WTC11 (cell line): Measurements from ENCODE around the gene SSH3.

Experiments
- NR2C2 ChIP-seq: sonication (generic); formaldehyde crosslinking; IDR thresholded peaks from 2 replicates; pipeline ENCODE4 v1.8.0; 2022; ENCODE audit warnings: mild to moderate bottlenecking, missing genetic modification reagents
- ZNF263 ChIP-seq: sonication (generic); formaldehyde crosslinking; IDR thresholded peaks from 2 replicates; pipeline ENCODE4 v1.8.1; 2022; ENCODE audit warnings: low read depth, mild to moderate bottlenecking, moderate library complexity, missing genetic modification reagents
- TF ChIP-seq, protein P1 (sequence below): sonication (generic); formaldehyde crosslinking; IDR thresholded peaks from 2 replicates; pipeline ENCODE4 v1.8.0; 2022; ENCODE audit warnings: mild to moderate bottlenecking, missing genetic modification reagents
- TF ChIP-seq, protein P2 (sequence below): sonication (generic); formaldehyde crosslinking; IDR thresholded peaks from 2 replicates; pipeline ENCODE4 v1.8.0; 2022; ENCODE audit warnings: mild to moderate bottlenecking, missing genetic modification reagents
- TF ChIP-seq, protein P3 (sequence below): fragments of 200-600 bp; IDR thresholded peaks from 2 replicates; pipeline ENCODE4 v1.8.0; 2022; ENCODE audit warnings: antibody characterized with exemption
- TF ChIP-seq, protein P4 (sequence below): sonication (generic); formaldehyde crosslinking; IDR thresholded peaks from 2 replicates; pipeline ENCODE4 v1.8.1; 2022; ENCODE audit warnings: low read depth, mild to moderate bottlenecking, moderate library complexity, missing genetic modification reagents, borderline replicate concordance

DNA sequence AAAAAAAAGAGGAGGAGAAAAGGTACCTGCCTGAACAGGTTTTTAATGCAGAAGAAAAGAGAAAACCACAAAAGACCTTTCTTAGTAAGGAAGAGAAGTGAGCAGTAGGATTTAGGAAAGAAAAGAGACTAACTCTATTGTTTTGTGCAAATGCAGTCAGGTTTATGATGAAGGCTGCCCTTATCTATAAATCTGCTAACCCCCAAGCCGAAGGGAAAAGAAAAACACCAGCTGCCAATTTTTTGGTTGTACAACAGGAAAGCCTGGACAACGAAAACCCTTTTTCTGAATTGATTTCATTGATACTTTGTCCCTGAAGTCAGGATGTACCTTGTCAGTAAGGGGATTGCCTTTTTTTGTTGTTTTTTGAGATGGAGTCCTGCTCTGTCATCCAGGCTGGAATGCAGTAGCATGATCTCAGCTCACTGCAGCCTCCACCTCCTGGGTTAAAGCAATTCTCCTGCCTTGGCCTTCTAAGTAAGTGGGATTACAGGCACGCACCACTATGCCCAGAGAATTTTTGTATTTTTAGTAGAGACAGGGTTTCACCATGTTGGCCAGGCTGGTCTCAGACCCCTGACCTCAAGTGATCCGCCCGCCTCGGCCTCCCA is 28.9 kb downstream of the SSH3 start:
- TF ChIP-seq, protein P1, sequence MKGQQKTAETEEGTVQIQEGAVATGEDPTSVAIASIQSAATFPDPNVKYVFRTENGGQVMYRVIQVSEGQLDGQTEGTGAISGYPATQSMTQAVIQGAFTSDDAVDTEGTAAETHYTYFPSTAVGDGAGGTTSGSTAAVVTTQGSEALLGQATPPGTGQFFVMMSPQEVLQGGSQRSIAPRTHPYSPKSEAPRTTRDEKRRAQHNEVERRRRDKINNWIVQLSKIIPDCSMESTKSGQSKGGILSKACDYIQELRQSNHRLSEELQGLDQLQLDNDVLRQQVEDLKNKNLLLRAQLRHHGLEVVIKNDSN (CRISPR knock-in tag), result no peak
- TF ChIP-seq, protein P2, sequence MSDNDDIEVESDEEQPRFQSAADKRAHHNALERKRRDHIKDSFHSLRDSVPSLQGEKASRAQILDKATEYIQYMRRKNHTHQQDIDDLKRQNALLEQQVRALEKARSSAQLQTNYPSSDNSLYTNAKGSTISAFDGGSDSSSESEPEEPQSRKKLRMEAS, result no peak
- TF ChIP-seq, protein P3, sequence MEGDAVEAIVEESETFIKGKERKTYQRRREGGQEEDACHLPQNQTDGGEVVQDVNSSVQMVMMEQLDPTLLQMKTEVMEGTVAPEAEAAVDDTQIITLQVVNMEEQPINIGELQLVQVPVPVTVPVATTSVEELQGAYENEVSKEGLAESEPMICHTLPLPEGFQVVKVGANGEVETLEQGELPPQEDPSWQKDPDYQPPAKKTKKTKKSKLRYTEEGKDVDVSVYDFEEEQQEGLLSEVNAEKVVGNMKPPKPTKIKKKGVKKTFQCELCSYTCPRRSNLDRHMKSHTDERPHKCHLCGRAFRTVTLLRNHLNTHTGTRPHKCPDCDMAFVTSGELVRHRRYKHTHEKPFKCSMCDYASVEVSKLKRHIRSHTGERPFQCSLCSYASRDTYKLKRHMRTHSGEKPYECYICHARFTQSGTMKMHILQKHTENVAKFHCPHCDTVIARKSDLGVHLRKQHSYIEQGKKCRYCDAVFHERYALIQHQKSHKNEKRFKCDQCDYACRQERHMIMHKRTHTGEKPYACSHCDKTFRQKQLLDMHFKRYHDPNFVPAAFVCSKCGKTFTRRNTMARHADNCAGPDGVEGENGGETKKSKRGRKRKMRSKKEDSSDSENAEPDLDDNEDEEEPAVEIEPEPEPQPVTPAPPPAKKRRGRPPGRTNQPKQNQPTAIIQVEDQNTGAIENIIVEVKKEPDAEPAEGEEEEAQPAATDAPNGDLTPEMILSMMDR, result no peak
- TF ChIP-seq NR2C2 (CRISPR knock-in tag) (no peak), ZNF263 (no peak)
- TF ChIP-seq, protein P4, sequence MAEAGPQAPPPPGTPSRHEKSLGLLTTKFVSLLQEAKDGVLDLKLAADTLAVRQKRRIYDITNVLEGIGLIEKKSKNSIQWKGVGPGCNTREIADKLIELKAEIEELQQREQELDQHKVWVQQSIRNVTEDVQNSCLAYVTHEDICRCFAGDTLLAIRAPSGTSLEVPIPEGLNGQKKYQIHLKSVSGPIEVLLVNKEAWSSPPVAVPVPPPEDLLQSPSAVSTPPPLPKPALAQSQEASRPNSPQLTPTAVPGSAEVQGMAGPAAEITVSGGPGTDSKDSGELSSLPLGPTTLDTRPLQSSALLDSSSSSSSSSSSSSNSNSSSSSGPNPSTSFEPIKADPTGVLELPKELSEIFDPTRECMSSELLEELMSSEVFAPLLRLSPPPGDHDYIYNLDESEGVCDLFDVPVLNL, result no peak
